Activated B cell treated with CpG ODN at 0.5 μM for 24 hours (primary cell): ENCODE results near the gene SPG21. TPM values are rescaled to one million over a fixed set of nuclear protein-coding genes. Genes with fewer than 3 reads are reported as not detected.

ENCODE experiments used
- ATAC-seq: fragments of 200-7000 bp; cut with Tn5 transposase; one replicate; pipeline ENCODE4 v1.10.0; 2021; ENCODE audit warnings: low read depth, mild to moderate bottlenecking, moderate library complexity
- CTCF ChIA-PET: fragments of 350-600 bp; sonication (Branson Sonifier 250); formaldehyde crosslinking; loops from one replicate; lab custom pipeline; 2021; ENCODE audit warnings: antibody characterized with exemption; lab: Charles Lee
- POLR2A ChIA-PET: fragments of 350-600 bp; sonication (Branson Sonifier 250); formaldehyde crosslinking; loops from one replicate; lab custom pipeline; 2021; ENCODE audit warnings: antibody characterized with exemption; lab: Charles Lee
- DNase-seq: peaks from one replicate; pipeline ENCODE4 v3.0.0; 2022
- H3K27ac Mint-ChIP-seq: one replicate; pipeline ENCODE4 v1.8.0; 2020; ENCODE audit warnings: mixed read lengths
- H3K27me3 Mint-ChIP-seq: one replicate; pipeline ENCODE4 v1.8.0; 2021; ENCODE audit warnings: mixed read lengths
- H3K36me3 Mint-ChIP-seq: one replicate; pipeline ENCODE4 v1.8.0; 2021; ENCODE audit warnings: low read depth, mixed read lengths
- H3K4me1 Mint-ChIP-seq: one replicate; pipeline ENCODE4 v1.8.0; 2021; ENCODE audit warnings: mixed read lengths
- H3K4me3 Mint-ChIP-seq: one replicate; pipeline ENCODE4 v1.8.0; 2020; ENCODE audit warnings: mild to moderate bottlenecking, mixed read lengths
- H3K9me3 Mint-ChIP-seq: one replicate; pipeline ENCODE4 v1.8.0; 2020; ENCODE audit warnings: mixed read lengths
- intact Hi-C: fragments of 100-400 bp; cut with micrococcal nuclease; formaldehyde crosslinking; loops from one replicate; pipeline ENCODE4 v1.15.1; 2024
- total RNA-seq: library from RNA; stranded (reverse); gene quantifications from 2 replicates; pipeline ENCODE4 v1.2.3, GENCODE V29; 2022
- TF ChIP-seq, protein P1 (sequence below): fragments of 200-600 bp; IDR thresholded peaks from one replicate; pipeline ENCODE4 v1.8.0; 2022; ENCODE audit warnings: antibody characterized with exemption, mild to moderate bottlenecking

SPG21 gene
- total RNA-seq, 1 donor from 2014 or later: 75.7 TPM

DNA sequence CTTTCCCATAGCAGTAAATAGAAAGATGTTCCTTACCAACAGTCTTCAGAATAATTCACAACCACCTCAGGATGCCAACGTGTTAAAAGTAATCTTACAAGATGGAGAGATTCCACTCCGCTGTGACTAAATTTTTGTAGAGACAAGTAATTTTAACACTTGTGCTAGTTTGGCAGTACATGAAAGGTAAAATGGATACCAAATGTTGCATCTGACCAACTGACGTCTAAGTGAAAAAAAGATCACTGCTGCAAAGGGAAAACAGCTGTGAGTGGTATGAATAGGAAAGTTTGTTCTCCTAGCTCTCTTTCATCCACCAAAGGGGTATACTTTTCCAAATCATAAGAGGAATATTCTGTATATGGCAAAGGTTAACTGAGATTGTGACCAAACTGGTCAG is 2.6 kb downstream of the SPG21 start:
- peaks cover 31% of the 10 kb centered on the region for H3K36me3 Mint-ChIP-seq
- no peaks in the 10 kb centered on the region for H3K9me3 Mint-ChIP-seq
- intact Hi-C loops: loop anchor here (5.0 kb wide), 2 partner anchors 145 to 300 kb away; partner anchors contain the start of genes PARP16 and PLEKHO2
- no peak overlapping the region for H3K4me3 Mint-ChIP-seq
- CTCF ChIA-PET: no interaction called here
- POLR2A ChIA-PET: no interaction called here
- TF ChIP-seq, protein P1, sequence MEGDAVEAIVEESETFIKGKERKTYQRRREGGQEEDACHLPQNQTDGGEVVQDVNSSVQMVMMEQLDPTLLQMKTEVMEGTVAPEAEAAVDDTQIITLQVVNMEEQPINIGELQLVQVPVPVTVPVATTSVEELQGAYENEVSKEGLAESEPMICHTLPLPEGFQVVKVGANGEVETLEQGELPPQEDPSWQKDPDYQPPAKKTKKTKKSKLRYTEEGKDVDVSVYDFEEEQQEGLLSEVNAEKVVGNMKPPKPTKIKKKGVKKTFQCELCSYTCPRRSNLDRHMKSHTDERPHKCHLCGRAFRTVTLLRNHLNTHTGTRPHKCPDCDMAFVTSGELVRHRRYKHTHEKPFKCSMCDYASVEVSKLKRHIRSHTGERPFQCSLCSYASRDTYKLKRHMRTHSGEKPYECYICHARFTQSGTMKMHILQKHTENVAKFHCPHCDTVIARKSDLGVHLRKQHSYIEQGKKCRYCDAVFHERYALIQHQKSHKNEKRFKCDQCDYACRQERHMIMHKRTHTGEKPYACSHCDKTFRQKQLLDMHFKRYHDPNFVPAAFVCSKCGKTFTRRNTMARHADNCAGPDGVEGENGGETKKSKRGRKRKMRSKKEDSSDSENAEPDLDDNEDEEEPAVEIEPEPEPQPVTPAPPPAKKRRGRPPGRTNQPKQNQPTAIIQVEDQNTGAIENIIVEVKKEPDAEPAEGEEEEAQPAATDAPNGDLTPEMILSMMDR: no peak
- no peak overlapping the region for H3K27ac Mint-ChIP-seq
- no peaks in the 10 kb centered on the region for H3K27me3 Mint-ChIP-seq
- DNase-seq (no peak), ATAC-seq (no peak)
- H3K4me1 Mint-ChIP-seq: peaks cover 54% of the 10 kb centered on the region

- no peaks in the 10 kb centered on the region for H3K9me3 Mint-ChIP-seq
- CTCF ChIA-PET: no interaction called here
- intact Hi-C loops: loop anchor here (5.0 kb wide), 2 partner anchors 143 to 302 kb away; partner anchors contain the start of genes PARP16 and PLEKHO2
- POLR2A ChIA-PET: interaction anchor here (1.3 kb wide), 1 partner anchor 92 kb away, joined by 3 read pairs; no protein-coding TSS in a partner anchor
- peaks cover 42% of the 10 kb centered on the region for H3K36me3 Mint-ChIP-seq
- H3K27ac Mint-ChIP-seq: peak overlapping the region; percentile 56
- TF ChIP-seq, protein P1: no peak
- ATAC-seq: no peak
- no peak for DNase-seq
- peak overlapping the region; percentile 5 for H3K4me3 Mint-ChIP-seq
- peaks cover 49% of the 10 kb centered on the region for H3K4me1 Mint-ChIP-seq
- no peaks in the 10 kb centered on the region for H3K27me3 Mint-ChIP-seq
Observed at GRCh38 chr15:64985366-64986033, 4.2 kb downstream of the SPG21 start.

GRCh38 chr15:64982472-64982871 is 7.2 kb downstream of the SPG21 start:
- no peak for ATAC-seq
- CTCF ChIA-PET: no interaction called here
- TF ChIP-seq, protein P1: no peak
- Mint-ChIP-seq H3K9me3 (no peaks in the 10 kb centered on the region), H3K27me3 (no peaks in the 10 kb centered on the region), H3K36me3 (peaks cover 58% of the 10 kb centered on the region), H3K4me3 (no peak overlapping the region), H3K4me1 (peaks cover 29% of the 10 kb centered on the region), H3K27ac (no peak overlapping the region)
- intact Hi-C loops: no loop called here
- POLR2A ChIA-PET: no interaction called here
- DNase-seq: no peak

GRCh38 chr15:64981812-64982431 is 7.8 kb downstream of the SPG21 start:
- no peak overlapping the region for H3K27ac Mint-ChIP-seq
- peaks cover 56% of the 10 kb centered on the region for H3K36me3 Mint-ChIP-seq
- POLR2A ChIA-PET: interaction anchor here (0.6 to 0.7 kb wide), 4 partner anchors 25 to 910 kb away, joined by 5 to 9 read pairs (median 6); no protein-coding TSS in a partner anchor
- intact Hi-C loops: no loop called here
- H3K4me1 Mint-ChIP-seq: peaks cover 24% of the 10 kb centered on the region
- CTCF ChIA-PET: no interaction called here
- H3K4me3 Mint-ChIP-seq: no peak overlapping the region
- DNase-seq (no peak), ATAC-seq (no peak)
- H3K9me3 Mint-ChIP-seq: no peaks in the 10 kb centered on the region
- TF ChIP-seq, protein P1: no peak
- no peaks in the 10 kb centered on the region for H3K27me3 Mint-ChIP-seq

DNA sequence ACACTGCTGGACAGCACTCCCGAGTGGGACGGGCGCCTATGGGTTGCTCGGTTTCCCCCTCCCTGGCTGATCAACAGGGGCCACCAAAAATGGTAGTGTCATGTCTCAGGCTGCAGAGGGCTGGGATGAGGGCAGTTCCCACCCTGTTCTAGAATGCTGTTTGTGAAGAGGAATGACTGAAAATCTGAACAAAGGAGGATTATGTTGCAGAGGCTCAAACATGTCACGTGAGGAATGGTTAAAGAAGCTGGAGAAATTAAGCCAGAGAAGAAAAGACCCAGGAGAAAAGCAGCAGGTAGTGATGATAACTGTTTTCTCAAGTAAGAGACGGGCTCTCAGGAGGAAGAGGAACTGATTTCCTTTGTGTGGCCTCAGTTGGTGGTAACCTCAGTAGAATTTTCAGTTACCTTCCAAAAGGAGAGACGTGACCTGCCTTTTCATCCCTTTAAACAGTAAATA is 10.4 kb downstream of the SPG21 start:
- Mint-ChIP-seq H3K27me3 (no peaks in the 10 kb centered on the region), H3K4me3 (no peak overlapping the region), H3K36me3 (peaks cover 67% of the 10 kb centered on the region), H3K4me1 (peaks cover 5% of the 10 kb centered on the region), H3K9me3 (no peaks in the 10 kb centered on the region), H3K27ac (no peak overlapping the region)
- DNase-seq (no peak), ATAC-seq (no peak)
- intact Hi-C loops: no loop called here
- POLR2A ChIA-PET: no interaction called here
- CTCF ChIA-PET: no interaction called here
- TF ChIP-seq, protein P1: no peak
